GOT3 (cell line): ENCODE results near the gene SLC22A23.

ENCODE experiments used
- DNase-seq: peaks from one replicate; lab custom pipeline; 2025; ENCODE audit warnings: mixed read lengths; lab: John Stamatoyannopoulos, UW

The SLC22A23 gene

DNA sequence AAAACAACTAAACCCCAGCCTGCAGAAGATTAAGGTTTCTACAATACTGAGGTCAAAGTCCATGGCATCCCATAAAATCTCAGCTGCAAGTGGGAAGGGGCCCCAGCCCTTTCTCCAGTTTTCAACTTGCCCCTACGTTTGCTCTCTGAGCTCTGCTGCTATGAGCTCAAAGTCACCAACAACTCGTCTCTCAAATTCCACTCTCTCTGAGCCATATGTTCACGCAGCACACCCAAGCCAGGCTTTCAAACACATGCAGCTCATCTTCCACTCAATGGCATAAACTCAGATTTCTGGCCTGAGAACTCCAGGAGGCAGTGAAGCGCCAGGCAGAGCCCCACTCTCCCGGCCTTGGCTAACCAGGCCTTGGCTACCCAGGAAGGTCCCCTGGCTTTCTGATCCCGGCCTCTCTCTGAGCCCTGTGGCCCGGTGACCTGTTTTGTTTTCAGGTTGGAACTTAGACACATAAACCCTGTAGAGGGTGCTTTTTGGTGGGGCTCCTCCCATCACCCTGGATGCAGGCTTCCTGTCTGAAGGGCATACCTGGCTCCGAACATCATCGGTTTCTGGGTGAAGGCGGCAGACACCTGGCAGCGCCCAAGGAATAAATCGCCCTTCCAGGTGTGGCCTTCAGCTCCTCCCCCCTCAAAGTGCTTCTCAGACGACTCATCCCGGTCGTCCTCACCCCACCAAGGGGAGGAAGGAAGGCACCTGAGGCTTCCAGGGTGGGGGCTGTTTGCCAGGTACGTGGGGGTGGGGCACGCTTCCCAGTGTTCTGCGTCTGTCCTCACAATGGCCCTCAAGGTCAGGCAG is 12.4 kb downstream of the SLC22A23 start:
- DNase-seq, result no peak

DNA sequence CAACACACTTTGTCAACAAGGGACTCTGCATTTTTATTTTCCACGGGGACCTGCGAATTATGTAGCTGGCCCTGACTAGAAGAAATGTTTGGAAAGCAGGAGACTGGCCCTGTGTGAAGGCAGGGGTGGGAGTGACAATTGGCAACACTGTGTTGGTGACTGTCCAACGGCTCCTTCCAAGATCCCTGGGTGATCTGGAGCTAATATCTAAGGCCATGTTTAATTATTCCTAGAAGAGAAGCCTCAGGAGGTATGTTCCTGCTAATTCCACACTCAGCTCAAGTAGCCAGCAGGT is 13.7 kb downstream of the SLC22A23 start:
- DNase-seq, result no peak

DNA sequence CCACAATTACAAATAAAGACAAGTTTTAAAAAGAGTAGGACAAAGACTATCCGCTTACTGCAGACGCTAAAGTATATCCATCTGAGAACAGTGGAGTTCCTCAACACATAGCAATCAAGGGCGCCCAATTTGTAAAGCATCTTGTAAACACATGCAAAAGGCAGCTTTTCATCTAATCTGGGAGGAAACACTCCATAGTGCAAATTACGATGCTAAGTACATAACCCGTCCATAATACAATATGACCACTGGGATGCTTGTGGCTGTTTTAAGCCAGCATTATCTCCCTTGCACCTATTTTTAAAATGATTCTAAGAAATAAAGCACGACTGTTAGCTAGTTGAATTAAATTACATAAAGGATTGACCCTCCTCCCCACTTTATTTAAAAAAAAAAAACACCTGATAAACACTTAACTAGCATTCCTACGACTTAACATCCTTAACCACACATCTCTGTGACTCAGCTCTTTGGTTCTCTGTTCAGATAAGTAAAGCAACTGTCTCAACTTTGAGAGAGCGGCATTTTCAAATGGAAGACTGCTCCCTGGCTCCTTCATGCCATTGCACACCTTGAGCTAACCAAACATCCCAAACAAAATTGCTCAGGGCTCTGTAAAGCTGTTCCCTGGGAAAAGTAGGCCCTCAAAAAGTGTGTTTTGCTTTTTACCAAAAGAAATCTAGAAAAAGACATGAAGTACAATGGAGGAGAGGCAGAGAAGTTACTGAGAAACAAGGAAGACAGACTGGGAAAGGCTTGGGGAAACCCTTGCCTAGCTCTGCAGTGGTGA is 14.2 kb downstream of the SLC22A23 start:
- no peak for DNase-seq

DNA sequence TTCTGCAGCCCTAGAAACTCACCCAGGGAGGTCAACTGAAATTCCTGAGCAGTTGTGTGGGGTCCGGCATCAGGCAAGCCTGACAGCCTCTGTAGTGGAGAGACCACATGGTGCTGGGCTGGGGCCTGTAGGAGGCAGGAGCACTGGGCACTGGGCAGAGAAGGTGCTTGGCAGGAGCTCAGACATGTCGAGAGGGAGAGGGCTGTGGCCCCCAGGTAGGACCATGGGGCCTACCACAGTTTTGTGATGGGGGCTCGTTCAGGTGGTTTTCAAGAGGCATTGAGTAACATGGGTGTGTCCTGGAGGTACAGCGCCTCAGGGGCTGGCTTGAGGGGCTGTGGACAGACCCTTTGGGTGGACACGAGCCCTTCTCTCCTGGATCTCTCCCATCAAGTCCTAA is 15.9 kb downstream of the SLC22A23 start:
- no peak for DNase-seq

DNA sequence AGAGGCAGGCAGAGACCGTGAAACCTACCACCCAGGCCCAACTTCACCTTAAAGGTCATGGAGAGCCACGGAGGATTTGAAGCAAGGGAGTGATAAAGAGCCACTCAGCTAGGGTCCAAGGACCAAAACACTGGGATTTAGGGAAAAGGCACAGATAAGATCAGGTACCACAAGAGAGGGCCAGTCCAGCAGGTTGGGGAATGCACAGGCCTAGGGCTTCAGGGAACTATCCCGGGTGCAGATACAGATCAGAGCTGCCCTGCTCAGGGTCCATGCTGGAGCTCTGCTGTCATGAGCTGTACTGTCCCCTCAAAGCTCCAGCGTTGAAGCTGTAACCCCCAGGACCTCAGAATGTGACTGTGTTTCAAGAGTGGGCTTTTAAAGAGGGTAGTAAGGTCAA is 16.9 kb downstream of the SLC22A23 start:
- no peak for DNase-seq

DNA sequence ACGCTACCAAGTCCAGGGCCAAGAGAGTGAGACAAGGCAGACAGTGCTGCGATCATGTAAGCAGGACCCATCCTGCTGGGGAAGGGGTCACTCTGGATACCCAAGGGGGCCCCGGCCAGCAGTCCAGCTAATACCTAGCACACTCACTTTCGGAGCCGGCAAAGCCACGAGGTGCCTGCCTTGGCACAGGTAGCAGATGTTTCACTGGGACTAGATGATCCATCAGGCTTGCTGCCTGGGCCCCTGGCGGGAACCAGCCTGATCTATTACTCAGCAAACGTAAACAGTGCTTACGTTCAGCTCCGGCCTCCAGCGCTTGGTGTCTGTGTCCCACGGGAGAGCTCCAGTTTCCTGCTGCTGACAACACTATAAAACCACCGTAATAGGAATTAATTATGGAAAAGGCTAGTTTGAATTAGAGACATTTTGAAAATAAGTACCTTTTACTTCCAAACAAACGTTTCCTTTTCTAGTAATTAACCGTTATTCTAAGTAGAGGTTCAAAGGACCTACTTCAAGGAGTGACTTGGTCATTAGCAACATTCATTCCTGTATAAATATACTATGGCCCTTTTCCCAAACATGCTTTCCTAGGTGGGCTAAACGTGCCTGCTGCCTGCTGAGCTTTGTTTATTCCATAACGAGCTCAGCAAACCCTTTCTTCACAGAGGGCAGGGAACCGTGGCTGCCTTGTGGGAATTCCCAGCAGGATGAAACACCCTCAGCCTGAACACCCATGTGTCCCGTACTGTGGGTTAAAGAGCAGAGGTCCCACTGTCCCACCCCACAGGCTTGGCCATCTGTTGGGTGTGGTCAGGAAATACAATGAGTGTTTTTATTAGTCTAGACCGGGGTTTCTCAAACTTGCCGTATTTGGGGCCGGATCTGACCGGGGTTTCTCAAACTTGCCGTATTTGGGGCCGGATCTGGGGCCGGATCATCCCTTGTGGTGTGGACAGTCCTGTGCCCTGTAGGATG is 18.4 kb downstream of the SLC22A23 start:
- DNase-seq, result no peak

DNA sequence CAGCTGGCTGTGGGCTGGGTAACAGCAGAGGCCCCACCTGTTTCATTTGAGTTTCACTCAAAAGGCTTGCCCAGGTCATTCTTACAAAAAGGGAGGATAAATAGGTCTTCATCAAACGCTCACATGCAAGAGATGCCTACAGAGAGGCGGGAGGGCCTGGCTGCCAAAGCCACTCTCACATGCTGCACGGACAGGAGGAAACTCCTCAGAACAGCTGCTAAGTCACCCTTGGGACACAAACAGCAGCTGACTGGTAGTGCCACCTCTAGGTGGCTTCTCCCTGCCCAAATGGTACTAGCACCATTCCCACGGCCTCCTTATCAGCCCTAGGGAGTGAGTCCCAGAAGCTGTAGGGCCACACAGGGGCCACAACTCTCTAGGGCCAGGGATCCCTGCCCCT is 23.8 kb downstream of the SLC22A23 start:
- no peak for DNase-seq

DNA sequence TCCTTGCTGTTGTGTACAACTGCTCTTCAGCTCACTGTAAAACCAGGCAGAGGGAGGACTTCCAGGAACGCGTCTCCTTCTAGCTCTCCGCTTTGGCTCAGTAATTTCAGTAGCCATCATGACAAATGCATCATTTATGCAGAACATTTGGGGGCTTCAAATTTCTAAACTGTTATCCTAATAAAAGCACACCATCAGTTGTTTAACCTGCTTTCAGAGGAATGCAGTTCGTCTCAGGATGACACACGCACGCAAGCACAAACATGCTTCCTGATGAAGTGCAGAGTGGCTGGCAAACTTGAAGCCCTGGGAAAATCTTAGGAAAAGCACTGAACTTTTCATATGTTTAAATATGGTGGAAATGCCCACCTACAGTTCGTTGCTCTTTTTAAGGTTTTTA is 24.4 kb downstream of the SLC22A23 start:
- no peak for DNase-seq

DNA sequence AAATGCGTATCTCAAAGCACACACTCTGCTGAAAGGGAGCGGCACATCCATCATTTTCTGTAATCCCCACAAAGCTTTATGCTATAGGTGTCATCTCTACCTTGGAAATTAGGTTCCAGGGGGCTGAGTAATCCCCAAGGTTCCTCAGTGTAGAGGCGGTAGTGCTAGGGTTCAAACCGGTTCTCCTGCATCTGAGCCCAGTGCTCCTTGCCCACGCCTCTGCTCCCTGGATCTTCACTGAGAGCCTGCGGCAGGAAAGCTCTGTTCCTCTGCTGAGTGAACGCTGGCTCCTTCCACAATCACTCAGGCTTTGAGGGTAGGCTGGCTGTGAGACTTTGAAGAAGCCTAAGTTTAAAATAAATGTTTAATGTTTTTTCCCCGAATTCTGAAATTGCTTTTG is 24.9 kb downstream of the SLC22A23 start:
- no peak for DNase-seq

DNA sequence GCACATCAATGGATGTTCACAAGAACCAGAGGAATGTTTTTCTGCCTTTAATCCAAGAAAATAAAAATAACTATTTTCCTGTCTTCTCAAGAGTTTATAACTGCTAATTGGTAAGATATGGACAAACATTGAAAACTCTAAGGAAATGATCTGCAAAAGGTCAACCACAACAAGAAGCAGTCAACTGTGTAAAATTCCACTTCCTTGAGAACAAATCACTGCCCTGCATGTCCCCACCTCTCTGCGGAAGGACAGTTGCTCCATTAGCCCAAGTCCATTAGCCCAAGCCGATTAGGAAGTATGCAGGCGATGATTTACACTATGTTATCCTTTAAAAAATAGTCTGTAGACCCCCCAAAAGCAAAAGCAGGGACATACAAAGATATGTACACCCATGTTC is 27.6 kb downstream of the SLC22A23 start:
- no peak for DNase-seq

DNA sequence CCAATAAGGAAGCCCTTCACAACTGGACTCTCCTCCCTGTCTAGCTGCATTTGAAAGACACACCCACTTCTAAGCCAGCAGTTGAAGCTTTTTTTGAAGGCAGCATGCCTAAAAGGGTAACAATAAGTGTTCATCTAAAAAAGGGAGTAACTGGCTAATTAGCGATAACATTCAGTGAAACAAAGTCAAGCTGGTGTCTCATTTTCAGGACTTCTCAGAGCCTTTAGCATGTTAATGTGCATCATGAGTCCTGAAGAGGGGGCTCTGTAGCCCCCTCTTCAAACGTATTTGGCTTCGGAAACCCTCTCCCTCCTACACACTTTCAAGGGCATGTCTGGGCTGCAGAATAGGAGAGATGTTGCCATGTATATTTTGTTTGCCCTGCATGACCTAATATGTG is 28.1 kb downstream of the SLC22A23 start:
- no peak for DNase-seq

DNA sequence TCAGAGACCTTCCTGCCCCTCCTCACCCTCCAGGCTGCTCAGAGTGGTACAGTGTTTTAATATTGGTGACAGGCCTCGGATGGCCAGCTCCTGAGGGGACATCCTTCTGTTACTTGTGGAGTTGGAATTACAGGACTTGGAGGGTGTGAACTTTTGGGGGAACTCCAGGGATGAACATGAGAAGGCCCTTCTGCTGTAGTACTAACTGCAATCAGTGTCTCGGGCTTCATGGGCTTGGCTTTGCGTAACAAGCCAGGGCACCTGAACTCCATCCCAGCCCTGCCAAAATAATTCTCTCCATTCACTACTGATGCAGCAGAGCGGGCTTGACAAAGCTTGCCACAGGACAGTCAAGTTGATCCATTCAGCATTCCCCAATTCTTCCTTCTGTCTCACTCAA is 28.6 kb downstream of the SLC22A23 start:
- DNase-seq, result no peak

DNA sequence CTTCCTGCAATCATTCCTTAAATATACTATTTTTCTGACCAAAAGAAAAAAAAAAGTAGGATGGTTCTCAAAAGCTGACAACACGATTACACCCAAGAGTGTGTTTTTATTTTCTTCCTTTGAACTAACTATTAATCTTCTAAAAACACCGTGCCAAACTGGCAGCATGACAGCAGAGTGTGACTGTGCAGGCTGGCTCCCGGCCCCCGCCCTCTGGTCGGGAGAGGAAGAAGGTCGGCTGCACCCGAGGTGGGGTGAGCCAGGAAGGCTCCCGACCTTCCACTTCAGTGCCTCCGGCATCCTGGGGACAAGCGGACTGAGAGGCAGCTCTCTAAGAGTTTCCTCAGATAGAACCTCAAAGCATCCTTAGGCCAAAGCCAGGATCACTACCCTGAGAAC is 29.2 kb downstream of the SLC22A23 start:
- no peak for DNase-seq

DNA sequence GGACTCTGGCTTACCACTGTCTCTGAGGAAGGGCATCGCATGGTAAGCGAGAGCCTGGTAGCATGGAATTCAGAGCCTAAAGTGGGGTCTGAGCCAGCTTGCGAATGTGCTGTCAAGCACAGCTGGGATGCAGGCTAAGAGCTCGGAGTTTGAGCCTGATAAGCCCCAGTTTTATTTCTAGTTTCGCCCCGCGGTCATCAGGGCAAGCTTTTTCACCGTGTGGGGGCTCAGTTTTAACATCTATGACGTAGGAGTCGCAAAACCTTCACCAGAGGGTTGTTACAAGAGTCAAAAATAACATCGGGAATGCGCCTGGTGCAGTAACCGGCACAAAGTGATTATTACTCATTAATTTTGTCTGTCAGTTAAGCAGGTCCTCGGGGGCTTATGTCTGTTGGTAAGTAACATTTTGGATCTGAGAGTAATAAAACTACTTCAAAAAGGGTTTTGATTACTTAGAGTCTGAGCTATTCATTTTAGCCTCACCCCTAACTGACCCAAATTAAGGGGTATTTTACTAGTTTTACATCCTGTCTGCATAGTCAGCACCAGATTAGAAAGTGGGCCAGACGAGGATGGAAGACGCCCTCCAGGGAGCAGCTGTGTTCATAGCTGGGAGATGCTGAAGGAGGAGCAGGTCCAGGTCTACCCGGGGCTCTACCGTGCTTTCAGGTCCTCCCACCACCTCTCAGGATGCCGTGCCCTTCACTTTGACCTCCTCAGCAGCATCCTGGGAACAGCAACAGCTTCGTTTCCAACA is 29.7 kb downstream of the SLC22A23 start:
- DNase-seq, result no peak

DNA sequence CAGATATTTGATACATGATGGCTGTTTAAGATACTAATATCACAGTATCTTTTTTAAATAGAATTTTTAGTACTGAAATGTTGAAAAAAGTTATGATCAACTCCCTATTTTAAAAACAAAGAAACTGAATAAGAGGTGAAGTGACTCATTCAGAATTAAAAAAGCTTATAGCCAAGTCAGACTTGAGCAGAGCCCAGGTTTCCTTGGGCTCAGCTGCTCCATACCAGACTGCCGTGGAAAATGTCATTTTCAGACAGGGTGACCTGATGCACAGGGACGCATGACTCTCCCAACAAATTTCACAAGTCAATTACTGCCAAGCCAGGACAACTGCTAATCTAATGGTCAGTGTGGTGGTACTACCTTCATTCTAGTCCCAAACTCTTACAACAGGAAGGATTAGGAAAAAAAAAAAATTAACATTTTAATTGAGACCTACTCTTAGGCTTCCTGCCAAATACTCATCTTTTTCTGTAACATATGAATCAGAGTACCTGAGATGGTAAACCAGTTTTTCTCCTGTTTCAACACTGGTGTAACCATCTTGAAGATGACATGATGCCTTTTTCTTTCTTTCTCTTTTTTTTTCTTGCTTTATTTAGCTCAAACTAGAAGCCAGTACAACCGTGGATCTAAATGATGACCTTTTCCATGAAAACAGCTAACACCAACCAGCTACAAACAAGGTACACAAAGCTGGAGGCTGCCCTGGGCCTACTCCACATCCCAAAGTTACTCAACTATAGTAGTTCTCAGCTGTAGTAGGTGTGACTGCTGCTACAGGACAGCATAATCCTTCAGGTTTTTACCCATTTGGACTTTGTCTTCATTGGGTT is 30.5 kb downstream of the SLC22A23 start:
- DNase-seq, result no peak

DNA sequence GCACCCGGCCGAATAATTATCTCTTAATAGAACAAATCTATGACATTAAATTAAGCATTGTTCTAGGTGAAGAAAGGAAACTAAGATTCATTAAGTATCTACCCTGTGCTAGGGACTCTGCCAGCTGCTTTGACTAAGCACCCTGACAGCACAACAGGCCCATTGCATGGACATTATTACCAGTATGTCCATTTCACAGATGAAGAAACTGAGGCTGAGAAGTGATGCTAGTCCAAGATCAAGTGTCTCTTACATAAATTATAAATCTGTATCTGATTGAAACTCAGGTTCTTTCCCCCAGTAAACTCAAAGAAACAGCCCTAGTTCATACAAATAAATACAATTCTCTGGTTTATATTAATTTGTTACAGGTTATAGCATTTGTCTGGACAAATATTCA is 31.3 kb downstream of the SLC22A23 start:
- no peak for DNase-seq

DNA sequence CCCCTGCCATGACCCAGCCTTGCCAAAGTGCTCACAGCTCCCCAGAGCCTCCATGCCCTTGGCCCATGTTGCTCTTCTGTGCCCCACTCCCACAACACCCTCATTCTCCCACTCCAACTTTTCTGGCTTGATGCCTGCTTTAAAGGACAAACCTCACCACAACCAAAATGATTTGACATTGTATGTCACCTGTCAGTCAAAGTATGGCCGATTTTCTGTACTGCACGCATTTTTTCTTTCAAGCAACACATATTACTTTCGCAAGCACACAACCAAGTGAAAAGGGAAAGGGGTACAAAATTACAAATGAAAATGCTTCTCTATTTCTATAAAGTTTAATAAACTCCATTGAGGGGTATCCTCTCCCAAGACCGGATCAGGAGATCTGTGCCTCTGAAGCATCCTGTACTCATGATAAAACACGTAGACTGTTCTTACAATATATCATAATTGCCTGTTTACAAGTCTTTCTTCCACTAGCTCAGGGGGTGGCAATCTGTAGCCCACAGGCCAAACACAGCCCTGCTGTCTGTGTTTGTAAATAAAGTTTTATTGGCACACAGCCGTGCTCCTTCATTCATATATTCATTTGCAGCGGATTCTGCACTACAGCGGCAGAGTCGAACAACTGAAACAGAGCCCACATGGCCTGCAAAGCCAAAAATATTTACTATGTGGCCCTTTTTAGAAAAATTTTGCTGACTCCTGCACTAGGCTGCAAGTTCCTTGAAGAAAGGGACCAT is 32.5 kb downstream of the SLC22A23 start:
- DNase-seq, result no peak

DNA sequence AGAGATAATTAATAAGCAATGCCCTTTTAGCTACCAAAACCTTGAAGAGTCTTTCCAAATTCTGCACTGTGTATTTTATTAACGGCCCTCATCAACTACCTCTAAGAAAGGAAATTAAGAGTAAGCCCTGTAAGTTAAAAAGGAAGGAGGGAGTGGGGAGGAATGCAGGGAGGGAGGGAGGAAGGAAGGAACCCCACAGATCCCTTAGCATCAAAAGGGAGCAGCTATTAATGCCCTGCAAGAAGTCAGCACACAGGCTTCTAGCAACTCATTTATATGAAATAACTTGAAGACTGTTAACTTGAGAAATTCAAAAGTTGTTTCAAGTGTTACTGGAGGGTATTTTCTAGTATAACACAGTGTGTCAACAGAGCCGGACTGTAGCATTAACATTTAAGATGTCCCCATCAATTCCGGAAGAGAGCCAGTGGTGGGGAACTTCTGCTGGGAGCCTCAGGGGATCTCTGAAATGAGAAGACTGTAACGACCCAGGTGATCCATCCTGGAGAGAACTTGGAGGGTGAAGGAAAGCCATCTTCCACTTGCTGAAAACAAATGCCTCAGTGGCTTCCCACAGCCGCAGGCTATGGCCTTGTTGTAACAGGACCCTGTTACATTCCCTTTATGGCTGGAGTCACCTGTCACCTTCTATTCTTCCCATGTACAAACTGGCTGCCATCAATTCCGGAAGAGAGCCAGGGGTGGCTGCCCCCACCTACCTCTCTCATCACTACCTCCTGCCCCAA is 33.2 kb downstream of the SLC22A23 start:
- no peak for DNase-seq

DNA sequence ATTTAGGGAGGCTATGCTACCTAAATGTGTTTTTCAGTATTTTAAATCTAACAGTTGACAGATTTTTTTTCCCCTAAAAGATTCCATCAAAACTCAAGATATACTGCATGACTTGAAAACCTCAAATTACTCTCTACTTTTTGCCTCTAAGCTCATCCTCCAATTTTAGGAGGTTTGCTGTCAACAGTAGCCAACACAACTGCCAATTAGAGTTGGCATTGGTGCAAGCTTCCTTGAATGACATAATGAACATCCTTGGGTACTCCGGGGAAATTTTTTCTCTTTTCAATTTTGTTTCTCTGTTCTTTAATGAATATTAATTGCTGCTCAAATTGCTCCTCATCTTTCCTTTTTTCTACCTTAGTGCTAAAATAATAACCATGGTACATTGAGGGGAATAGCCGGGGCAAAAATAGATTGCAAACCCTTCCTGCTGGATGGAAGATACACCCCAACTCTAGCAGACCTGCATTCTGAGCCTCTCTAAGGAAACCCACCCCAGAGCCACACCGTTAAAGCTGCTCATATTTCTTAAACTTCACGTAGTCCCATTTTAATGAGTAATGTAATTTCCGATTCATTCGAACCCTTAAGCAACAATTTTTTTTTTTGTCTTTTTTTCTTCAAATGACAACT is 34.3 kb downstream of the SLC22A23 start:
- DNase-seq, result no peak
